ENCODE measurements around the gene NOL7. TPM values are rescaled to one million over a fixed set of nuclear protein-coding genes. Genes with fewer than 3 reads are reported as not detected.
A peak's percentile ranks its signal among the peaks of the same experiment; 100 is the strongest.

Gene NOL7
- total and polyA plus RNA-seq, 2 donors (not counting 1 experiment from before 2014, with no cell fraction given), result 24.7 to 58.3 TPM

GRCh38 chr6:13572951-13573654 lies 42.0 kb upstream of the NOL7 start:
- H3K27me3 ChIP-seq (replicated peaks in 1 of 4; ENCODE audit: control extremely low read depth in 1 of 4, control insufficient read depth in 3 of 4, insufficient read depth in 4 of 4, low read length in 3 of 4), result no peaks in the 10 kb centered on the region
- H4K20me1 ChIP-seq (ENCODE audit: control insufficient read depth, insufficient read depth, low read length, poor library complexity, severe bottlenecking), result no peaks in the 10 kb centered on the region
- H2AFZ ChIP-seq (ENCODE audit: insufficient read depth, low read depth, low read length, poor library complexity, severe bottlenecking), result peak overlapping the region; percentile 96
- Mint-ChIP-seq H3K27me3 (peaks cover 2% of the 10 kb centered on the region), H3K4me1 (peaks cover 27% of the 10 kb centered on the region), H3K27ac (peak overlapping the region; percentile 98), H3K9me3 (ENCODE audit: insufficient read depth) (no peaks in the 10 kb centered on the region), H3K4me3 (peak overlapping the region; percentile 95)
- ATAC-seq (ENCODE audit: low read depth) (no peak), DNase-seq (no peak)
- H3K27ac ChIP-seq (ENCODE audit: low read length in 2 of 2), result peak overlapping the region; percentile 56 to 94
- CTCF ChIA-PET, result interaction anchor here (1.0 to 5.6 kb wide), 8 partner anchors 14 to 241 kb away, joined by 4 to 41 read pairs (median 22); partner anchors contain the start of gene TBC1D7
- WGBS (ENCODE audit: insufficient coverage), result 81% methylated on average over 5 of the region's 16 CpGs
- H3K9me3 ChIP-seq (ENCODE audit: control extremely low read depth in 1 of 3, control insufficient read depth in 2 of 3, insufficient read depth in 1 of 3, low read length in 2 of 3), result no peaks in the 10 kb centered on the region
- H3K4me3 ChIP-seq (ENCODE audit: control extremely low read depth in 1 of 5, extremely low read depth in 1 of 5, insufficient read depth in 1 of 5, low read depth in 2 of 5, low read length in 4 of 5), result no peak overlapping the region
- H3K79me2 ChIP-seq (ENCODE audit: control insufficient read depth, insufficient read depth, low read length), result peaks cover 15% of the 10 kb centered on the region
- H3K9ac ChIP-seq (ENCODE audit: low read length), result no peak overlapping the region
- POLR2A ChIA-PET, result interaction anchor here (0.6 to 2.7 kb wide), 3 partner anchors 27 to 109 kb away, joined by 4 to 31 read pairs (median 10); partner anchors contain the start of gene NOL7
- peaks cover 15 to 16% of the 10 kb centered on the region in 2 donors for H3K4me1 ChIP-seq (ENCODE audit: control insufficient read depth in 2 of 2, insufficient read depth in 2 of 2, low read length in 2 of 2)
- no peaks in the 10 kb centered on the region for H3K36me3 ChIP-seq (replicated peaks in 1 of 2; ENCODE audit: control extremely low read depth in 1 of 2, control insufficient read depth in 1 of 2, extremely low read depth in 1 of 2, insufficient read depth in 2 of 2, low read length in 1 of 2)
- intact Hi-C loops (cut with micrococcal nuclease), result no loop called here
- H3K4me2 ChIP-seq (replicated peaks; ENCODE audit: low read depth, low read length, poor library complexity, severe bottlenecking), result peak overlapping the region; percentile 98
- TF ChIP-seq CTCF (IDR thresholded peaks at IDR 0.05), result no peak
- no peak for TF ChIP-seq EZH2 (IDR thresholded peaks at IDR 0.05; ENCODE audit: borderline replicate concordance, insufficient read depth, low read depth, low read length, poor library complexity, severe bottlenecking)

DNA sequence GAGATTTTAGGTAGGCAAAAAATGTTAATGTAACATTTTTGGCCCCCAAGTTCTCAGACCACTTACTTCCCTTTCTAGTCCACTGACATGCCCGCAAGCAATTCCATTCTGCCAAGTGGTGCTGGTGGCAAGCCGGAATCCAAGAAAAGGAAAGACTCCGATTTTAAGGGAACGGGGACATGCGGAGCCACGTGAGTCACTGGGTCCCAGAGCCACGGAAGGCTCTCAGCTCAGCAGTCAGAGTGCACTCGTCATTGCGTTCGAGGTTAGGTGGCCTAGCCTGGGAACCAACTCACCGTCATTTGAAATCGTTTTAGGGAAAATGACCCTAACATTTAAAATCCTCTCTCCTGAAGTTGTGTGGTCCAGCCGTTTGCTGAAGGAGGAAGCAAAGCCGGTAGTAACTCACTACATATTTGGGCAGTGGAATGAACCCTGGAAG lies 41.4 kb upstream of the NOL7 start:
- peak overlapping the region; percentile 56 to 94 for H3K27ac ChIP-seq (ENCODE audit: low read length in 2 of 2)
- peaks cover 19% of the 10 kb centered on the region for H3K79me2 ChIP-seq (ENCODE audit: control insufficient read depth, insufficient read depth, low read length)
- intact Hi-C loops (cut with micrococcal nuclease), result loop anchor here (1.0 to 2.0 kb wide), 10 partner anchors 35 to 245 kb away; partner anchors contain the start of genes GFOD1, MCUR1, NOL7 and TBC1D7
- ChIA-PET POLR2A (interaction anchor here (0.6 to 2.7 kb wide), 5 partner anchors 28 to 147 kb away, joined by 3 to 31 read pairs (median 10); partner anchors contain the start of genes GFOD1 and NOL7), CTCF (interaction anchor here (1.0 to 5.6 kb wide), 12 partner anchors 14 to 242 kb away, joined by 4 to 53 read pairs (median 19); partner anchors contain the start of genes NOL7 and TBC1D7)
- H3K4me3 ChIP-seq (ENCODE audit: control extremely low read depth in 1 of 5, extremely low read depth in 1 of 5, insufficient read depth in 1 of 5, low read depth in 2 of 5, low read length in 4 of 5), result peak overlapping the region; percentile 37 to 99 (median 81)
- H3K27ac Mint-ChIP-seq, result peak overlapping the region; percentile 98
- TF ChIP-seq EZH2 (IDR thresholded peaks at IDR 0.05; ENCODE audit: borderline replicate concordance, insufficient read depth, low read depth, low read length, poor library complexity, severe bottlenecking), result no peak
- no peak for TF ChIP-seq CTCF (IDR thresholded peaks at IDR 0.05)
- H3K4me1 Mint-ChIP-seq, result peaks cover 27% of the 10 kb centered on the region
- peaks cover 15 to 16% of the 10 kb centered on the region in 2 donors for H3K4me1 ChIP-seq (ENCODE audit: control insufficient read depth in 2 of 2, insufficient read depth in 2 of 2, low read length in 2 of 2)
- H3K4me2 ChIP-seq (replicated peaks; ENCODE audit: low read depth, low read length, poor library complexity, severe bottlenecking), result peak overlapping the region; percentile 98
- no peaks in the 10 kb centered on the region for H4K20me1 ChIP-seq (ENCODE audit: control insufficient read depth, insufficient read depth, low read length, poor library complexity, severe bottlenecking)
- H3K9ac ChIP-seq (ENCODE audit: low read length), result peak overlapping the region; percentile 91
- H3K9me3 ChIP-seq (ENCODE audit: control extremely low read depth in 1 of 3, control insufficient read depth in 2 of 3, insufficient read depth in 1 of 3, low read length in 2 of 3), result no peaks in the 10 kb centered on the region
- peaks cover under 1% of the 10 kb centered on the region for H3K27me3 Mint-ChIP-seq
- ATAC-seq (ENCODE audit: low read depth), result no peak
- H3K9me3 Mint-ChIP-seq (ENCODE audit: insufficient read depth), result no peaks in the 10 kb centered on the region
- no peak for DNase-seq
- WGBS (ENCODE audit: insufficient coverage), result 9% methylated on average over 9 of the region's 14 CpGs
- H3K36me3 ChIP-seq (replicated peaks in 1 of 2; ENCODE audit: control extremely low read depth in 1 of 2, control insufficient read depth in 1 of 2, extremely low read depth in 1 of 2, insufficient read depth in 2 of 2, low read length in 1 of 2), result peaks cover 0 to under 1% of the 10 kb centered on the region in 2 experiments
- H3K4me3 Mint-ChIP-seq, result peak overlapping the region; percentile 95
- H3K27me3 ChIP-seq (replicated peaks in 1 of 4; ENCODE audit: control extremely low read depth in 1 of 4, control insufficient read depth in 3 of 4, insufficient read depth in 4 of 4, low read length in 3 of 4), result no peaks in the 10 kb centered on the region
- peak overlapping the region; percentile 96 for H2AFZ ChIP-seq (ENCODE audit: insufficient read depth, low read depth, low read length, poor library complexity, severe bottlenecking)

Measured in B cell (primary cell).